ENCODE results near the gene ZNF592.

ZNF592 gene

GRCh38 chr15:84805221-84805620 lies 56.8 kb downstream of the ZNF592 start:
- no peak for DNase-seq (ENCODE audit: low read depth in 4 of 4, low spot score in 1 of 4)

GRCh38 chr15:84807228-84807627 lies 58.8 kb downstream of the ZNF592 start:
- no peak for DNase-seq (ENCODE audit: low read depth in 4 of 4, low spot score in 1 of 4)

- DNase-seq (ENCODE audit: low read depth in 4 of 4, low spot score in 1 of 4), result no peak
Measured at GRCh38 chr15:84810073-84810840, 61.9 kb downstream of the ZNF592 start.

- DNase-seq (ENCODE audit: low read depth in 4 of 4, low spot score in 1 of 4), result no peak
Measured at GRCh38 chr15:84811151-84811550, 62.8 kb downstream of the ZNF592 start.

GRCh38 chr15:84811828-84812227 lies 63.4 kb downstream of the ZNF592 start:
- DNase-seq (ENCODE audit: low read depth in 4 of 4, low spot score in 1 of 4), result no peak

GRCh38 chr15:84812842-84813241 lies 64.5 kb downstream of the ZNF592 start:
- DNase-seq (ENCODE audit: low read depth in 4 of 4, low spot score in 1 of 4), result no peak

GRCh38 chr15:84813435-84813834 lies 65.0 kb downstream of the ZNF592 start:
- DNase-seq (ENCODE audit: low read depth in 4 of 4, low spot score in 1 of 4), result no peak

GRCh38 chr15:84813931-84814330 lies 65.5 kb downstream of the ZNF592 start:
- no peak for DNase-seq (ENCODE audit: low read depth in 4 of 4, low spot score in 1 of 4)

GRCh38 chr15:84814916-84815315 lies 66.5 kb downstream of the ZNF592 start:
- no peak for DNase-seq (ENCODE audit: low read depth in 4 of 4, low spot score in 1 of 4)

- DNase-seq (ENCODE audit: low read depth in 4 of 4, low spot score in 1 of 4), result no peak
Measured at GRCh38 chr15:84816694-84817465, 68.5 kb downstream of the ZNF592 start, which contains the start of gene ALPK3. TSS of gene ALPK3 (plus strand) at chr15:84817356. CDS start at chr15:84817453, 97 bp downstream.

- no peak for DNase-seq (ENCODE audit: low read depth in 4 of 4, low spot score in 1 of 4)
Measured at GRCh38 chr15:84817466-84818081, 69.2 kb downstream of the ZNF592 start.

GRCh38 chr15:84818261-84819131 lies 70.1 kb downstream of the ZNF592 start:
- DNase-seq (ENCODE audit: low read depth in 4 of 4, low spot score in 1 of 4), result no peak

GRCh38 chr15:84819291-84819768 lies 70.9 kb downstream of the ZNF592 start:
- no peak for DNase-seq (ENCODE audit: low read depth in 4 of 4, low spot score in 1 of 4)

GRCh38 chr15:84819791-84820190 lies 71.4 kb downstream of the ZNF592 start:
- DNase-seq (ENCODE audit: low read depth in 4 of 4, low spot score in 1 of 4), result no peak

- no peak for DNase-seq (ENCODE audit: low read depth in 4 of 4, low spot score in 1 of 4)
Measured at GRCh38 chr15:84821501-84822021, 73.2 kb downstream of the ZNF592 start.

- no peak for DNase-seq (ENCODE audit: low read depth in 4 of 4, low spot score in 1 of 4)
Measured at GRCh38 chr15:84822653-84823281, 74.4 kb downstream of the ZNF592 start.

- DNase-seq (ENCODE audit: low read depth in 4 of 4, low spot score in 1 of 4), result no peak
Measured at GRCh38 chr15:84823282-84823878, 75.0 kb downstream of the ZNF592 start.

GRCh38 chr15:84824260-84825007 lies 76.0 kb downstream of the ZNF592 start:
- no peak for DNase-seq (ENCODE audit: low read depth in 4 of 4, low spot score in 1 of 4)

GRCh38 chr15:84826369-84826823 lies 78.0 kb downstream of the ZNF592 start:
- DNase-seq (ENCODE audit: low read depth in 4 of 4, low spot score in 1 of 4), result no peak

All from stimulated activated CD4-positive, alpha-beta T cell treated with anti-CD3 and anti-CD28 coated beads, Interleukin-1b, Interleukin-23, amount 100 ng/mL, for 24 hours (primary cell).